ENCODE results near the gene ISL1. TPM values are rescaled to one million over a fixed set of nuclear protein-coding genes. Genes with fewer than 3 reads are reported as not detected.

Gene ISL1
- total RNA-seq, 1 donor from 2014 or later: 0.67 TPM

GRCh38 chr5:51378061-51378409 is 5.2 kb upstream of the ISL1 start:
- H3K27me3 Mint-ChIP-seq (ENCODE audit: unreplicated experiment): peaks cover 22% of the 10 kb centered on the region
- peak overlapping the region; percentile 82 for H3K4me3 Mint-ChIP-seq (ENCODE audit: unreplicated experiment)
- H3K27ac Mint-ChIP-seq (ENCODE audit: unreplicated experiment): no peak overlapping the region
- DNase-seq (ENCODE audit: low spot score): no peak
- no peaks in the 10 kb centered on the region for H3K36me3 Mint-ChIP-seq (ENCODE audit: low read depth, unreplicated experiment)
- no peak for TF ChIP-seq CTCF (IDR thresholded peaks at IDR 0.05; ENCODE audit: unreplicated experiment)
- peaks cover 41% of the 10 kb centered on the region for H3K4me1 Mint-ChIP-seq (ENCODE audit: unreplicated experiment)
- no peaks in the 10 kb centered on the region for H3K9me3 Mint-ChIP-seq (ENCODE audit: unreplicated experiment)

- Mint-ChIP-seq H3K27me3 (ENCODE audit: unreplicated experiment) (peaks cover 22% of the 10 kb centered on the region), H3K4me3 (ENCODE audit: unreplicated experiment) (peak overlapping the region; percentile 82), H3K4me1 (ENCODE audit: unreplicated experiment) (peaks cover 45% of the 10 kb centered on the region), H3K36me3 (ENCODE audit: low read depth, unreplicated experiment) (no peaks in the 10 kb centered on the region), H3K27ac (ENCODE audit: unreplicated experiment) (no peak overlapping the region), H3K9me3 (ENCODE audit: unreplicated experiment) (no peaks in the 10 kb centered on the region)
- no peak for TF ChIP-seq CTCF (IDR thresholded peaks at IDR 0.05; ENCODE audit: unreplicated experiment)
- DNase-seq (ENCODE audit: low spot score): peak; percentile 25
Measured at GRCh38 chr5:51378448-51379330, 4.6 kb upstream of the ISL1 start.

DNA sequence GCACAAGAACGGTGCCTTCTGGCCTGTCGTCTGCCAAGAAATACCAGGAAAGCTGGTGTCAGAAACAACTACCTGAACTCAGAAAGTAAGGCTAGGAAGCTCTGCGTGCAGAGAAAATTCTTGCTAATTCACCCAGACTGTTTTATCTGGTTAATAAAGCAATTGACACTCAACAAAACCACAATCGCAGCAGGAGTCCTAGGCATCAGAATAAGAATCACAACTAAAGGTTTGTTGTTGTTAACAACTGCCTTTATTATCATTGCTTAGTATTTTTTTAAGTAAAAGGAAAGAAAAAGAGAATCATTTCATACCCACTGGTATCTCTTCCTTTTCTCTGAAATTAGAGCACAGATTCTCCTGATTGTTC is 3.9 kb upstream of the ISL1 start:
- peaks cover 28% of the 10 kb centered on the region for H3K27me3 Mint-ChIP-seq (ENCODE audit: unreplicated experiment)
- no peak for TF ChIP-seq CTCF (IDR thresholded peaks at IDR 0.05; ENCODE audit: unreplicated experiment)
- H3K9me3 Mint-ChIP-seq (ENCODE audit: unreplicated experiment): no peaks in the 10 kb centered on the region
- peak overlapping the region; percentile 82 for H3K4me3 Mint-ChIP-seq (ENCODE audit: unreplicated experiment)
- peaks cover 51% of the 10 kb centered on the region for H3K4me1 Mint-ChIP-seq (ENCODE audit: unreplicated experiment)
- H3K36me3 Mint-ChIP-seq (ENCODE audit: low read depth, unreplicated experiment): no peaks in the 10 kb centered on the region
- no peak overlapping the region for H3K27ac Mint-ChIP-seq (ENCODE audit: unreplicated experiment)
- no peak for DNase-seq (ENCODE audit: low spot score)

GRCh38 chr5:51380603-51381207 is 2.5 kb upstream of the ISL1 start:
- Mint-ChIP-seq H3K36me3 (ENCODE audit: low read depth, unreplicated experiment) (no peaks in the 10 kb centered on the region), H3K27me3 (ENCODE audit: unreplicated experiment) (peaks cover 28% of the 10 kb centered on the region), H3K4me1 (ENCODE audit: unreplicated experiment) (peaks cover 60% of the 10 kb centered on the region), H3K27ac (ENCODE audit: unreplicated experiment) (no peak overlapping the region), H3K9me3 (ENCODE audit: unreplicated experiment) (no peaks in the 10 kb centered on the region), H3K4me3 (ENCODE audit: unreplicated experiment) (no peak overlapping the region)
- peak; percentile 33 for DNase-seq (ENCODE audit: low spot score)
- TF ChIP-seq CTCF (IDR thresholded peaks at IDR 0.05; ENCODE audit: unreplicated experiment): peak; percentile 68

Data from endothelial cell (in vitro differentiated cells).